Measurements from ENCODE around the gene THTPA. TPM values are rescaled to one million over a fixed set of nuclear protein-coding genes. Genes with fewer than 3 reads are reported as not detected.

The THTPA gene
- total RNA-seq, 3 donors from 2014 or later (not counting 1 experiment from before 2014, with no cell fraction given): 16.5 to 19.3 (median 19.1) TPM

DNA sequence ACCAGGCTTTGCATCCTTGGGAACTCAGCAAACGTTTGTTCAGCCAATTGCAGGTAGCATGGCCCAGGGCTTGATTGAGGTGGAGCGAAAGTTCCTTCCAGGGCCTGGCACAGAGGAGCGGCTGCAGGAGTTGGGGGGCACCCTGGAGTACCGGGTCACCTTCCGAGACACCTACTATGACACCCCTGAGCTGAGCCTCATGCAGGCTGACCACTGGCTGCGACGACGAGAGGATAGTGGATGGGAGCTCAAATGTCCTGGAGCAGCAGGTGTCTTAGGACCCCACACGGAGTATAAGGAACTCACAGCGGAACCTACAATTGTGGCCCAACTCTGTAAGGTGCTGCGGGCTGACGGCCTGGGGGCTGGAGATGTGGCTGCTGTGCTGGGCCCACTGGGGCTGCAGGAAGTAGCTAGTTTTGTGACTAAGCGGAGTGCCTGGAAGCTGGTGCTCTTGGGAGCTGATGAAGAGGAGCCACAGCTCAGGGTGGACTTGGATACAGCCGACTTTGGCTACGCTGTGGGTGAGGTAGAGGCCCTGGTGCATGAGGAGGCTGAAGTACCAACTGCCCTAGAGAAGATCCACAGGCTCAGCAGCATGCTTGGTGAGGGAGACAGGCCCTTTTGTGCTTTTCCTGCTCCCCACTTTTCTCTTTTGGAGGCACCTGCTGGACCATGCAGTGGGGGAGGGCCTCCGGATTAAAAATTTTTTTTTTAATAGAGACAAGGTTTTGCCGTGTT, 799 bp downstream of the THTPA start:
- Histone ChIP-seq H3K4me3 (ENCODE audit: low read length) (peak overlapping the region; percentile 98), H3K27ac (ENCODE audit: low read length) (peak overlapping the region; percentile 93), H3K27me3 (ENCODE audit: control insufficient read depth, insufficient read depth, low read length) (no peaks in the 10 kb centered on the region), H3K9me3 (ENCODE audit: control insufficient read depth, insufficient read depth, low read length) (no peaks in the 10 kb centered on the region), H3K36me3 (ENCODE audit: control insufficient read depth, insufficient read depth, low read length) (peaks cover 29% of the 10 kb centered on the region), H3K4me1 (ENCODE audit: control insufficient read depth, insufficient read depth, low read length) (peaks cover 23% of the 10 kb centered on the region)
- Mint-ChIP-seq H3K4me3 (peak overlapping the region; percentile 98), H3K9me3 (no peaks in the 10 kb centered on the region), H3K27me3 (ENCODE audit: low read depth in 2 of 2) (no peaks in the 10 kb centered on the region), H3K27ac (peak overlapping the region; percentile 91 to 96), H3K36me3 (no peaks in the 10 kb centered on the region), H3K4me1 (peaks cover 25 to 30% of the 10 kb centered on the region in 2 donors)
- intact Hi-C loops (cut with micrococcal nuclease): no loop called here
- no peak for TF ChIP-seq CTCF (IDR thresholded peaks at IDR 0.05)
- 62% methylated on average over 17 of the region's 17 CpGs for WGBS (ENCODE audit: insufficient coverage)
- DNase-seq (peak in 1 of 2 donors; percentile 20), ATAC-seq (no peak)

DNA sequence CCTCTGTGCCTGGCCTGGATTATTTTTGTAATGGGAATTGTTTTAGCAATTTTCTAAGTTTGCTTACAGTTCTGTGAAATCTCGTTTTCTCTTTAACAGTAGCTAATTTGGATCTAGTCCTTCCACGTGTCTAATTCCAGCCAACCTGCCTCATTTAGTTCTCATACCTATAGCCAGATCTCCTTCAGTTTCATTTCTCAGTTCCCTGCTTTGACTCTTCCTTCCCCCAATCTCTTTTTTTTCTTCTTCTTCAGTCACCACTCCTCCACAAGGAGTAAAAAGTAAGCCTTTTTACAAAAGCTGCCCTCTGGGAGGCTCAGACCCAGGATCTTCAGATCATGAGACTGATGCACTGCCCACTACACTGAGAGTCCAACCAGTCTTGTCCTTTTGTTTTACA, 1.4 kb downstream of the THTPA start:
- WGBS (ENCODE audit: insufficient coverage): 56% methylated on average over 2 of the region's 2 CpGs
- TF ChIP-seq CTCF (IDR thresholded peaks at IDR 0.05): no peak
- H3K27me3 Mint-ChIP-seq (ENCODE audit: low read depth in 2 of 2): no peaks in the 10 kb centered on the region
- H3K36me3 Mint-ChIP-seq: no peaks in the 10 kb centered on the region
- no peak for DNase-seq
- Histone ChIP-seq H3K27ac (ENCODE audit: low read length) (no peak overlapping the region), H3K4me1 (ENCODE audit: control insufficient read depth, insufficient read depth, low read length) (peaks cover 21% of the 10 kb centered on the region), H3K4me3 (ENCODE audit: low read length) (no peak overlapping the region), H3K9me3 (ENCODE audit: control insufficient read depth, insufficient read depth, low read length) (no peaks in the 10 kb centered on the region), H3K27me3 (ENCODE audit: control insufficient read depth, insufficient read depth, low read length) (no peaks in the 10 kb centered on the region), H3K36me3 (ENCODE audit: control insufficient read depth, insufficient read depth, low read length) (peaks cover 35% of the 10 kb centered on the region)
- no peaks in the 10 kb centered on the region for H3K9me3 Mint-ChIP-seq
- H3K4me3 Mint-ChIP-seq: peak overlapping the region; percentile 81
- H3K4me1 Mint-ChIP-seq: peaks cover 22 to 27% of the 10 kb centered on the region in 2 donors
- peak overlapping the region; percentile 91 to 96 for H3K27ac Mint-ChIP-seq
- no peak for ATAC-seq
- intact Hi-C loops (cut with micrococcal nuclease): no loop called here

GRCh38 chr14:23557946-23558345, 1.9 kb downstream of the THTPA start:
- no peak for TF ChIP-seq CTCF (IDR thresholded peaks at IDR 0.05)
- no peaks in the 10 kb centered on the region for H3K9me3 Mint-ChIP-seq
- no peaks in the 10 kb centered on the region for H3K9me3 ChIP-seq (ENCODE audit: control insufficient read depth, insufficient read depth, low read length)
- H3K36me3 ChIP-seq (ENCODE audit: control insufficient read depth, insufficient read depth, low read length): peaks cover 39% of the 10 kb centered on the region
- H3K27ac ChIP-seq (ENCODE audit: low read length): no peak overlapping the region
- H3K4me1 Mint-ChIP-seq: peaks cover 24 to 30% of the 10 kb centered on the region in 2 donors
- DNase-seq: no peak
- H3K4me3 Mint-ChIP-seq: peak overlapping the region; percentile 81
- H3K36me3 Mint-ChIP-seq: no peaks in the 10 kb centered on the region
- no peak for ATAC-seq
- H3K27ac Mint-ChIP-seq: peak overlapping the region; percentile 91 to 96
- no peaks in the 10 kb centered on the region for H3K27me3 Mint-ChIP-seq (ENCODE audit: low read depth in 2 of 2)
- H3K4me1 ChIP-seq (ENCODE audit: control insufficient read depth, insufficient read depth, low read length): peaks cover 21% of the 10 kb centered on the region
- H3K27me3 ChIP-seq (ENCODE audit: control insufficient read depth, insufficient read depth, low read length): no peaks in the 10 kb centered on the region
- 89% methylated on average over 1 of the region's 1 CpG for WGBS (ENCODE audit: insufficient coverage)
- no peak overlapping the region for H3K4me3 ChIP-seq (ENCODE audit: low read length)
- intact Hi-C loops (cut with micrococcal nuclease): no loop called here

All from natural killer cell (primary cell).